ENCODE results near the gene EPYC. TPM values are rescaled to one million over a fixed set of nuclear protein-coding genes. Genes with fewer than 3 reads are reported as not detected.

EPYC gene
- total and polyA plus RNA-seq, 2 of the 4 experiments (the other 2 are of a cell fraction): not detected

DNA sequence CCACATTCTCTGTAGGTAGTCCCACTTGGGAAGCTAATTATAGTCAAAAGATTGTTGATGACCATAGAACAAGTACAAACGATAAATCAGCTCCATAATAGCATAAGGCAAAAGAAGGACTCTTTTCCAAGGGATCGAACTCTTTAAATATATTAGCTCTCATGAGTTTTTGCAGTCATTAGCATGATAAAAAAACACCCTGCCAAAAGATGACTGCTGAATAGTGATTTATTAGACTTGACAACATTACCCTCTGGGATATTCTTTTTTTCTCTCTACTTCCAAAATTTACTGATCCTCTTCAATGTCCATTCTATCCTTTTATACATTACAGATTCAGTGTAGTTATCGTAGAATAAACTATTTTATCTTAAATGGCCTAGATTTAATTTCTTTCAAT lies 14.2 kb downstream of the EPYC start:
- Histone ChIP-seq H3K18ac (ENCODE audit: low read depth, low read length) (no peak overlapping the region), H4K5ac (ENCODE audit: low read depth, low read length) (no peak overlapping the region), H3K4ac (ENCODE audit: low read depth, low read length) (no peak overlapping the region), H2AK9ac (replicated peaks; ENCODE audit: low read depth, low read length, poor library complexity) (no peak overlapping the region), H2BK15ac (ENCODE audit: low read depth, low read length) (no peak overlapping the region), H3K27ac (ENCODE audit: insufficient read depth, low read length) (no peak overlapping the region), H2BK20ac (ENCODE audit: low read depth, low read length) (no peak overlapping the region), H3K9ac (ENCODE audit: low read depth, low read length) (no peak overlapping the region), H3K14ac (replicated peaks; ENCODE audit: low read depth, low read length) (no peak overlapping the region), H3K36me3 (ENCODE audit: control insufficient read depth, insufficient read depth, low read length) (no peaks in the 10 kb centered on the region), H2BK120ac (ENCODE audit: low read depth, low read length) (no peak overlapping the region), H3K27me3 (ENCODE audit: control insufficient read depth, insufficient read depth, low read length) (no peaks in the 10 kb centered on the region), H2AFZ (replicated peaks; ENCODE audit: low read length, poor library complexity) (no peak overlapping the region), H3K4me2 (ENCODE audit: low read depth, low read length) (no peak overlapping the region), H3K79me1 (ENCODE audit: low read depth in 1 of 2, low read length in 2 of 2) (no peaks in the 10 kb centered on the region), H3K23ac (ENCODE audit: low read depth, low read length) (no peak overlapping the region), H4K20me1 (ENCODE audit: insufficient read depth, low read length) (no peaks in the 10 kb centered on the region), H3K56ac (ENCODE audit: extremely low read depth, insufficient read depth, low read length) (no peak overlapping the region), H3K9me1 (ENCODE audit: insufficient read depth, low read length) (no peaks in the 10 kb centered on the region), H4K91ac (ENCODE audit: insufficient read depth, low read depth, low read length) (no peak overlapping the region), H2AK5ac (ENCODE audit: low read depth, low read length) (no peak overlapping the region), H3K9me3 (ENCODE audit: control insufficient read depth, insufficient read depth, low read length) (0 out of 2 replicates have a peak, but pooled peaks cover 2% of the 10 kb centered on the region), H3K4me3 (ENCODE audit: insufficient read depth, low read depth, low read length) (no peak overlapping the region), H4K8ac (ENCODE audit: low read depth in 2 of 2, low read length in 2 of 2) (no peak overlapping the region), H2BK5ac (ENCODE audit: low read depth, low read length, poor library complexity, severe bottlenecking) (no peak overlapping the region), H3K4me1 (ENCODE audit: control insufficient read depth, insufficient read depth, low read length) (no peaks in the 10 kb centered on the region; the same call in 1 of the 2 replicates)
- in situ Hi-C loops (cut with MboI; ENCODE audit: low sequenced_read_pairs): no loop called here
- dilution Hi-C loops (cut with HindIII; ENCODE audit: low sequenced_read_pairs, unreplicated experiment): loop anchor here (25.0 kb wide), 1 partner anchor 347 kb away; no protein-coding TSS in a partner anchor
- TF ChIP-seq CEBPB (IDR thresholded peaks at IDR 0.05; ENCODE audit: low read depth, low read length): no peak
- TF ChIP-seq NFE2L2 (IDR thresholded peaks at IDR 0.05; ENCODE audit: low read depth, low read length): no peak
- TF ChIP-seq, protein P1, sequence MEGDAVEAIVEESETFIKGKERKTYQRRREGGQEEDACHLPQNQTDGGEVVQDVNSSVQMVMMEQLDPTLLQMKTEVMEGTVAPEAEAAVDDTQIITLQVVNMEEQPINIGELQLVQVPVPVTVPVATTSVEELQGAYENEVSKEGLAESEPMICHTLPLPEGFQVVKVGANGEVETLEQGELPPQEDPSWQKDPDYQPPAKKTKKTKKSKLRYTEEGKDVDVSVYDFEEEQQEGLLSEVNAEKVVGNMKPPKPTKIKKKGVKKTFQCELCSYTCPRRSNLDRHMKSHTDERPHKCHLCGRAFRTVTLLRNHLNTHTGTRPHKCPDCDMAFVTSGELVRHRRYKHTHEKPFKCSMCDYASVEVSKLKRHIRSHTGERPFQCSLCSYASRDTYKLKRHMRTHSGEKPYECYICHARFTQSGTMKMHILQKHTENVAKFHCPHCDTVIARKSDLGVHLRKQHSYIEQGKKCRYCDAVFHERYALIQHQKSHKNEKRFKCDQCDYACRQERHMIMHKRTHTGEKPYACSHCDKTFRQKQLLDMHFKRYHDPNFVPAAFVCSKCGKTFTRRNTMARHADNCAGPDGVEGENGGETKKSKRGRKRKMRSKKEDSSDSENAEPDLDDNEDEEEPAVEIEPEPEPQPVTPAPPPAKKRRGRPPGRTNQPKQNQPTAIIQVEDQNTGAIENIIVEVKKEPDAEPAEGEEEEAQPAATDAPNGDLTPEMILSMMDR (conservative IDR thresholded peaks at IDR 0.05; ENCODE audit: low read depth, low read length): no peak
- TF ChIP-seq RCOR1 (IDR thresholded peaks at IDR 0.05; ENCODE audit: insufficient replicate concordance, low read length): no peak
- no peak for TF ChIP-seq MXI1 (IDR thresholded peaks at IDR 0.05; ENCODE audit: borderline replicate concordance, low read depth, low read length)
- no peak for TF ChIP-seq MAZ (IDR thresholded peaks at IDR 0.05; ENCODE audit: borderline replicate concordance, low read depth, low read length)
- no peak for TF ChIP-seq RAD21 (IDR thresholded peaks at IDR 0.05; ENCODE audit: low read length)
- TF ChIP-seq RFX5 (IDR thresholded peaks at IDR 0.05; ENCODE audit: low read depth, low read length): no peak
- BruUV-seq (replicated peaks): no TSS peak
- ChIA-PET POLR2A (ENCODE audit: unreplicated experiment) (no interaction called here), CTCF (interaction anchor here (0.8 kb wide), 1 partner anchor 79 kb away, joined by 3 read pairs; no protein-coding TSS in a partner anchor)
- no peak for ATAC-seq (ENCODE audit: low read depth)
- no CpG with 5 or more reads among the region's 3 CpGs for WGBS, 2 experiments (ENCODE audit: extremely low coverage in 2 of 2, insufficient read length in 1 of 2)
- intact Hi-C loops (cut with micrococcal nuclease): no loop called here
- DNase-seq: no peak

All from IMR-90 (cell line).